Naive B cell (primary cell): ENCODE results near the gene STARD9. TPM values are rescaled to one million over a fixed set of nuclear protein-coding genes. Genes with fewer than 3 reads are reported as not detected.

Experiments used
- ATAC-seq, 2 donors: fragments of 150-1000 bp; cut with Tn5 transposase; 2 replicates each; pipeline ENCODE4 v1.10.0; 2021; ENCODE audit warnings: low read depth in 2 of 2, mild to moderate bottlenecking in 2 of 2, moderate library complexity in 2 of 2
- DNase-seq: peaks from one replicate; pipeline ENCODE4 v3.0.0; 2022
- H3K27ac Mint-ChIP-seq, 6 donors: one replicate each; pipeline ENCODE4 v1.8.0; 2020 to 2022; ENCODE audit warnings: mild to moderate bottlenecking in 6 of 6, mixed read lengths in 6 of 6, moderate library complexity in 5 of 6, inconsistent platforms in 2 of 6
- H3K27me3 Mint-ChIP-seq, 3 donors: one replicate each; pipeline ENCODE4 v1.8.0; 2021 to 2022; ENCODE audit warnings: mixed read lengths in 3 of 3, mild to moderate bottlenecking in 1 of 3
- H3K36me3 Mint-ChIP-seq, 2 donors: one replicate each; pipeline ENCODE4 v1.8.0; 2020 to 2022; ENCODE audit warnings: mixed read lengths in 2 of 2, inconsistent platforms in 1 of 2, mild to moderate bottlenecking in 1 of 2
- H3K4me1 Mint-ChIP-seq, 3 donors: one replicate each; pipeline ENCODE4 v1.8.0; 2020 to 2022; ENCODE audit warnings: mixed read lengths in 3 of 3, inconsistent platforms in 1 of 3, mild to moderate bottlenecking in 1 of 3, moderate library complexity in 1 of 3
- H3K4me3 Mint-ChIP-seq, 8 donors: one replicate each; pipeline ENCODE4 v1.8.0; 2020 to 2022; ENCODE audit warnings: mild to moderate bottlenecking in 8 of 8, mixed read lengths in 8 of 8, moderate library complexity in 8 of 8, inconsistent platforms in 2 of 8
- H3K9me3 Mint-ChIP-seq, 7 donors: one replicate each; pipeline ENCODE4 v1.8.0; 2020 to 2022; ENCODE audit warnings: mixed read lengths in 7 of 7, mild to moderate bottlenecking in 5 of 7, inconsistent platforms in 2 of 7, moderate library complexity in 1 of 7
- polyA plus RNA-seq, 6 donors: library from polyadenylated mRNA; unstranded; fragments of 300-500 nt; fragmentation: Illumina TruSeq; gene quantifications; one replicate each; pipeline ENCODE4 v1.2.3, GENCODE V29; 2021; ENCODE audit warnings: low read depth in 6 of 6

STARD9 gene
- polyA plus RNA-seq, 6 donors from 2014 or later = 0.28 to 1.9 (median 0.91) TPM

DNA sequence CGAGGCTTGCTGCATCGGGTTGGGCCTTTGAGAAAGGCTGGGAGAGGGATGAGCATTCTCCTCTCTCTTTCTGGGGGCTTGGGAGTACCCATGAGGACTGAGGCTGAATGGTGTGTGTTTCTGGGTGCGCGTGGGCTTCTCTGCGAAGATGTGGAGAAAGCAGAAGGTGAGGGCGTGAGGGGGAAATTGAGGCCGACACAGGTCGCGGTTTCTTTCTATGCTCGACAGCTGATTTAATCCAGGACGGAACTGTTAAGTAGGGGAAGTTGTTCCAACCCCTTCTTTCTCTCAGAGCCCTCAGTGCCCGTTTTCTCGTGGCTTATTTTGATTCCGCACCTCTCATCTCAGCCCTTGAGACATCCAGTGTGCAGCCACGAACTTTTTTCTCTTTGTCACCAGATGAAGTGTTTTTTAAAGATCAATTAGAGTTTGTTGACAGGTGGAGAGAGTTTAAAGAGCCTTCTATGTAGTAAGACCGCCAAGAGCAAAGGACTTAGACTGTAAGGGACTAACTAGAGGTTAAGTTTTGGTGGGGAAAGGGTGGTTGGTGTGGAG is 711 bp downstream of the STARD9 start:
- ATAC-seq (no peak), DNase-seq (no peak)
- peaks cover 23 to 34% (median 33%) of the 10 kb centered on the region in 3 donors for H3K4me1 Mint-ChIP-seq
- H3K4me3 Mint-ChIP-seq = peak overlapping the region; percentile 88 to 97 (median 94)
- H3K27me3 Mint-ChIP-seq = no peaks in the 10 kb centered on the region
- no peaks in the 10 kb centered on the region for H3K9me3 Mint-ChIP-seq
- H3K36me3 Mint-ChIP-seq = no peaks in the 10 kb centered on the region
- peak overlapping the region in 5 of 6 donors; percentile 25 to 96 (median 73) for H3K27ac Mint-ChIP-seq

DNA sequence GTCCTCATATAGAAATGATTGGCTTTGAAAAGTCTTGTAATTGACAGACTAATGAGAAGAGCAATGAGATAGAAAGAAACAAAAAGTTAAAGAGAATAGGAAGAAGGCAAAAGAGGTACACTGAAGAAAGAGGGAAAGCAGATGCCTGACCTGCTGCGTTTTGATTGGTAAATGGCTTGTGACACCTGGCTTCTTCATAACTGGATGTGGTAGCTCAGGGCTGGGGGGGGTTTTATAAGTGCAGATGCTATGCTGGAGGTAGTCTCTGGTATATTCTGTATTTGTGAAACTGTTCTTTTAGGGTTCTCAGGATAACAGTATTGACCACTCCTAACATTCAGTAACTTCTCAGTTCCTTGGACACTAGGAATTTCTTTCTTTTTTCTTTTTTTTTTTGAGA is 1.4 kb downstream of the STARD9 start:
- peak overlapping the region; percentile 88 to 97 (median 94) for H3K4me3 Mint-ChIP-seq
- peak overlapping the region in 2 of 6 donors; percentile 84 to 93 for H3K27ac Mint-ChIP-seq
- no peak for DNase-seq
- H3K9me3 Mint-ChIP-seq = no peaks in the 10 kb centered on the region
- H3K4me1 Mint-ChIP-seq = peaks cover 25 to 39% (median 35%) of the 10 kb centered on the region in 3 donors
- no peaks in the 10 kb centered on the region for H3K27me3 Mint-ChIP-seq
- no peak for ATAC-seq
- no peaks in the 10 kb centered on the region for H3K36me3 Mint-ChIP-seq

- H3K27me3 Mint-ChIP-seq = no peaks in the 10 kb centered on the region
- H3K36me3 Mint-ChIP-seq = no peaks in the 10 kb centered on the region
- no peak overlapping the region for H3K27ac Mint-ChIP-seq
- H3K4me3 Mint-ChIP-seq = peak overlapping the region in 3 of 8 donors; percentile 32 to 89 (median 76)
- no peaks in the 10 kb centered on the region for H3K9me3 Mint-ChIP-seq
- ATAC-seq (no peak), DNase-seq (no peak)
- H3K4me1 Mint-ChIP-seq = peaks cover 25 to 42% (median 35%) of the 10 kb centered on the region in 3 donors
Observed at GRCh38 chr15:42577514-42578031, 2.2 kb downstream of the STARD9 start.

GRCh38 chr15:42578984-42579537 is 3.7 kb downstream of the STARD9 start:
- peak overlapping the region in 2 of 8 donors; percentile 13 to 89 for H3K4me3 Mint-ChIP-seq
- H3K27ac Mint-ChIP-seq = no peak overlapping the region
- no peaks in the 10 kb centered on the region for H3K36me3 Mint-ChIP-seq
- H3K9me3 Mint-ChIP-seq = no peaks in the 10 kb centered on the region
- peaks cover 23 to 43% (median 42%) of the 10 kb centered on the region in 3 donors for H3K4me1 Mint-ChIP-seq
- no peak for DNase-seq
- no peaks in the 10 kb centered on the region for H3K27me3 Mint-ChIP-seq
- no peak for ATAC-seq

DNA sequence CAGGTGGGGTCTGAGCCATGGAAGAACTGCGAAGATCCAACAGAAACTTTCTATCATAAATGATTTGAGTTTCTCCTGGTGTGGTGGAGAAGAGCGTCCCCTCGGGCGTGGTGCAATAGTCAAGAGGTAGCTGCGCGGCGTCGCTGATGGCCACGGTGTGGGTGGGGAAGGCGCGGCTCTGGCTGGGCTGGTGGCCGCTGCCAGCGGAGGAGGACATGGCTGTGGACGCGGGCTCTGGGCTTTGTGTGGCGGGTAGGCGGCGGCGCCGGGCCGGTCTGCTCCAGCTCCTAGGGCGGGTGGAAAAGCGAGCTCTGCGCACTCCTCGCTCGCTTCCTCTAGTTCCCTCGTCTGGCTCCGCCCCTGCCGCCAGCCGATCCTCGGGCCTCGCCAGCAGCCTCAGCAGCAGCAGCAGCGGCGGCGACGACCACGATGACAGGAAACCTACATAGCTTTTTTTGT is 5.9 kb downstream of the STARD9 start:
- Mint-ChIP-seq H3K27me3 (no peaks in the 10 kb centered on the region), H3K9me3 (no peaks in the 10 kb centered on the region), H3K36me3 (no peaks in the 10 kb centered on the region), H3K4me3 (peak overlapping the region; percentile 87 to 98 (median 91)), H3K27ac (peak overlapping the region in 5 of 6 donors; percentile 33 to 79 (median 72)), H3K4me1 (peaks cover 17 to 37% (median 31%) of the 10 kb centered on the region in 3 donors)
- ATAC-seq (peak; percentile 99), DNase-seq (peak; percentile 70)

- no peaks in the 10 kb centered on the region for H3K27me3 Mint-ChIP-seq
- ATAC-seq (no peak), DNase-seq (no peak)
- peak overlapping the region in 3 of 8 donors; percentile 61 to 89 (median 88) for H3K4me3 Mint-ChIP-seq
- H3K4me1 Mint-ChIP-seq = peaks cover 12 to 31% (median 21%) of the 10 kb centered on the region in 3 donors
- peak overlapping the region in 1 of 6 donors; percentile 77 for H3K27ac Mint-ChIP-seq
- H3K36me3 Mint-ChIP-seq = no peaks in the 10 kb centered on the region
- H3K9me3 Mint-ChIP-seq = no peaks in the 10 kb centered on the region
Observed at GRCh38 chr15:42582569-42583375, 7.4 kb downstream of the STARD9 start.

DNA sequence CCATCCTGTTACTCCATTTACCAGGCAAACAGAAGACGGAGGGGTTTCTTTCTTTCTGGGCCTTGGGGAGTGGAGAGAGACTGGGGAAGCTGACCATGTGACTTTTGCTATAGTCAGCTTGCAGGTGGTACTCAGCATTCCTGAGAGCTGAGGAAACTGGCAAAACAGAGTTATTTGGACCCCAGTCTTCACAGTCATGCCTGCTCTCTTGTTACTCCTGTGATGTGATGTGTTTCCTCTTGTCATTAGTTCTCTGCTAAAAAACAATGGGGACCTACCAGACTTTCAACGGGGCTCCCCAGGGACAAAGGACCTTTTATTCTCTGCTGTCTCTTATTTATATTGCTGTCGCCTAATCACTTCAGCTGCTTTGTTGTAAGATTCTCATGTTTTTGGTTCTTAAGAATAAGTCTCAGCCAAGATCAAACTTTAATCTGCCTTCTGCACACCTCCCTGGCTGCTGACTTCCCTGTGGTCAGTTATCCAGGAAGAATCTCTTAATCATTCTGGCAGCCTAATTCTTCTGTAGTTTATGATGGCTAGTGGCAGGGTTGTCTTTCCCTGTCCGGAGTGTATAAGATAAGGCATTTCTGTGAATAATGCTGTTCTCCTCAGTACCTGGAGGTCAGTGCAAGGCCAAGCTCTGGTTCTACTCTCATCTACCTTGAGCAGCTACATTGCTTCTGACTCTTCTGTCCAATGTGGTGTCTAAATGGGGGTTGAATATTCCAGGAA is 8.8 kb downstream of the STARD9 start:
- H3K9me3 Mint-ChIP-seq = no peaks in the 10 kb centered on the region
- no peak for ATAC-seq
- H3K36me3 Mint-ChIP-seq = no peaks in the 10 kb centered on the region
- H3K27ac Mint-ChIP-seq = no peak overlapping the region
- no peaks in the 10 kb centered on the region for H3K27me3 Mint-ChIP-seq
- H3K4me3 Mint-ChIP-seq = no peak overlapping the region
- DNase-seq = no peak
- H3K4me1 Mint-ChIP-seq = peaks cover 12 to 21% (median 21%) of the 10 kb centered on the region in 3 donors

DNA sequence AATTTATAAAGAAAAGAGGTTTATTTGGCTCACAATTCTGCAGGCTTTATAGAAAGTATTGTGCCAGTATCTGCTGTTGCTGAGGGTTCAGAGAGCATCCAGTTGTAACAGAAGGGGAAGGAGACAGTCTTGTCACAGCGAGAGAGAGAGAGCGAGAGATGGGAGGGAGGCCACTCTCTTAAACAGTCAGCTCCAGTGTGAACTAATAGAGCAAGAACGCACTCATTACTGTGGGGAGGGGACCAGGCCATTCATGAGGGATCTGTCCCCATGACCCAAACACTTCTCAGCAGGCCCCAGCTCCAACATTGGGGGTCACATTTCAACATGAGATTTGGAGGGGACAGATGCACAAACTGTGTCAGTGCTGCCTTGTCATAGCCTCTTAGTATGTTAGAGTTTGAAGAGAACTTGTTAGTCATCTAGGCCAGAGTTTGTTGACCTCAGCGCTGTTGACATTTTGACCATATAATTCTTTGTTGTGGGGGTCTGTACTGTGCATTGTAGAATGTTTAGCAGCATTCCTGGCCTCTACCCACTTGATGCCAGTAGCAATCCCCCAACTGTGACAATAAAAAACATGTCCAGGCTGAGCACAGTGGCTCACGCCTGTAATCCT is 15.3 kb downstream of the STARD9 start:
- Mint-ChIP-seq H3K9me3 (no peaks in the 10 kb centered on the region), H3K36me3 (no peaks in the 10 kb centered on the region), H3K27ac (no peak overlapping the region), H3K27me3 (no peaks in the 10 kb centered on the region), H3K4me1 (no peaks in the 10 kb centered on the region), H3K4me3 (no peak overlapping the region)
- DNase-seq (no peak), ATAC-seq (no peak)

- Mint-ChIP-seq H3K4me3 (no peak overlapping the region), H3K36me3 (no peaks in the 10 kb centered on the region), H3K9me3 (no peaks in the 10 kb centered on the region), H3K4me1 (no peaks in the 10 kb centered on the region), H3K27me3 (no peaks in the 10 kb centered on the region), H3K27ac (no peak overlapping the region)
- no peak for DNase-seq
- no peak for ATAC-seq
Observed at GRCh38 chr15:42591238-42591934, 16.0 kb downstream of the STARD9 start.

GRCh38 chr15:42592716-42593115 is 17.3 kb downstream of the STARD9 start:
- Mint-ChIP-seq H3K9me3 (no peaks in the 10 kb centered on the region), H3K4me1 (no peaks in the 10 kb centered on the region), H3K36me3 (no peaks in the 10 kb centered on the region), H3K27me3 (no peaks in the 10 kb centered on the region), H3K27ac (no peak overlapping the region), H3K4me3 (peak overlapping the region in 1 of 8 donors; percentile 47)
- no peak for ATAC-seq
- no peak for DNase-seq

DNA sequence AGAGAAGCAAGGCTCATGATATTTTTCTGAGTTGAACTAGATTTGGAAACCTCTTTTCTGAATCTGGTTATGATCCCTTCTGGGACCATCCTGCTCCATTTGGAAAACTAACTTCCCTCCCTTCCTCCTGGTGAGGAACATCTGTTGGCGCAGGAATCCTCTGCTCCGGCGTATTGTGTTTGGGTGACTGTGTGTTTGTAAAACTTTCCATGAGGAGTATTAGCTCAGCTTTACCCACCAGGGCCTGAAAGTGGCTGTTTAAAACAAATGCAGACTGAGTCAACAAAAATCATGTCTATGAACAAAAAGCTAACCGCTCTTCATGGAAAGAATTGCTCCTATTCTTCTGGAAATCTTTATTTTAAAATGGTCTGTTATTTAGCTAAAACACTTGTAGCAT is 17.7 kb downstream of the STARD9 start:
- H3K9me3 Mint-ChIP-seq = no peaks in the 10 kb centered on the region
- no peaks in the 10 kb centered on the region for H3K36me3 Mint-ChIP-seq
- ATAC-seq (no peak), DNase-seq (no peak)
- no peaks in the 10 kb centered on the region for H3K4me1 Mint-ChIP-seq
- no peak overlapping the region for H3K27ac Mint-ChIP-seq
- no peak overlapping the region for H3K4me3 Mint-ChIP-seq
- H3K27me3 Mint-ChIP-seq = no peaks in the 10 kb centered on the region

DNA sequence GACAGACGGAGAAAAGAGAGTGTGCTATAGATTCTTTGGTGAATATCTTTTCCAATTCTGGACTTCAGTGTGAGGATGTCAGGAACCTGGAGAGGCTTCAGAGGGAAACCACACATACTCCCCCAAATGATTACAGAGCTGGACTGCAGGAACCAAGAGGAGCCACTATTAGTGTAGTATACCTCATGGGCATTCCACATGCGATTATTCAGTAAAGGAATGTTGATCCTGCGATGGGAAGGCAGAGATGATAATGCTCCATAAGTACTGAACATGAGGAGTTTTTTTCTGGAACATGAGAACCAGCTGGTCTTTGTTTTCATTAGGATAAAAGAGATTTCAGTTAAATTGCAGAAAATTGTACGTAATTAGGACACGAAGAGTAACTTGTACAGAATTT is 18.7 kb downstream of the STARD9 start:
- H3K27me3 Mint-ChIP-seq = no peaks in the 10 kb centered on the region
- DNase-seq (no peak), ATAC-seq (no peak)
- H3K27ac Mint-ChIP-seq = no peak overlapping the region
- no peaks in the 10 kb centered on the region for H3K4me1 Mint-ChIP-seq
- no peaks in the 10 kb centered on the region for H3K9me3 Mint-ChIP-seq
- no peak overlapping the region for H3K4me3 Mint-ChIP-seq
- peaks cover 0 to 2% of the 10 kb centered on the region in 2 donors for H3K36me3 Mint-ChIP-seq
